GM04503 (cell line): Measurements from ENCODE around the gene SOCS6.

Experiments
- DNase-seq: peaks from one replicate; pipeline ENCODE4 v3.0.0-alpha.2; 2012; ENCODE audit warnings: low read depth

The SOCS6 gene

GRCh38 chr18:70288171-70288850 is 534 bp upstream of the SOCS6 start:
- DNase-seq = no peak

GRCh38 chr18:70289351-70290312 is 787 bp downstream of the SOCS6 start:
- no peak for DNase-seq

GRCh38 chr18:70290482-70291294 is 1.8 kb downstream of the SOCS6 start:
- no peak for DNase-seq

GRCh38 chr18:70291295-70291574 is 2.4 kb downstream of the SOCS6 start:
- no peak for DNase-seq

GRCh38 chr18:70292628-70293027 is 3.8 kb downstream of the SOCS6 start:
- DNase-seq = no peak

GRCh38 chr18:70293166-70293565 is 4.3 kb downstream of the SOCS6 start:
- no peak for DNase-seq

- no peak for DNase-seq
These were observed 5.8 kb downstream of the SOCS6 start for GRCh38 chr18:70294471-70295191.

- DNase-seq = no peak
These were observed 6.6 kb downstream of the SOCS6 start for GRCh38 chr18:70295192-70296188.

- no peak for DNase-seq
These were observed 7.4 kb downstream of the SOCS6 start for GRCh38 chr18:70296289-70296688.

GRCh38 chr18:70296781-70297180 is 7.9 kb downstream of the SOCS6 start:
- DNase-seq = no peak

- DNase-seq = no peak
These were observed 10.5 kb downstream of the SOCS6 start for GRCh38 chr18:70299393-70299792.

GRCh38 chr18:70301667-70302066 is 12.8 kb downstream of the SOCS6 start:
- DNase-seq = no peak

GRCh38 chr18:70308555-70309294 is 19.9 kb downstream of the SOCS6 start:
- no peak for DNase-seq

GRCh38 chr18:70310560-70311320 is 21.9 kb downstream of the SOCS6 start:
- DNase-seq = no peak

- DNase-seq = no peak
These were observed 22.9 kb downstream of the SOCS6 start for GRCh38 chr18:70311726-70312125.

- DNase-seq = no peak
These were observed 24.8 kb downstream of the SOCS6 start for GRCh38 chr18:70313640-70314039.

- no peak for DNase-seq
These were observed 25.4 kb downstream of the SOCS6 start for GRCh38 chr18:70314151-70314782.

GRCh38 chr18:70319187-70319586 is 30.3 kb downstream of the SOCS6 start:
- no peak for DNase-seq

GRCh38 chr18:70321616-70322015 is 32.8 kb downstream of the SOCS6 start:
- no peak for DNase-seq
